SJSA1 (cell line): ENCODE data around the gene TMX3. TPM values are rescaled to one million over a fixed set of nuclear protein-coding genes. Genes with fewer than 3 reads are reported as not detected.

Experiments used
- DNase-seq, 2 experiments: peaks; one replicate each; pipeline ENCODE4 v3.0.0-alpha.2; 2015 to 2020; ENCODE audit warnings: low spot score in 2 of 2, low read depth in 1 of 2
- H3K27ac ChIP-seq: fragments of 250-450 bp; sonication (Bioruptor Pico); 2 replicates; pipeline ENCODE4 v1.5.1; 2020; ENCODE audit warnings: mild to moderate bottlenecking, moderate library complexity
- H3K27me3 ChIP-seq: fragments of 250-450 bp; sonication (Bioruptor Pico); replicated peaks from 2 replicates; pipeline ENCODE4 v1.5.1; 2020; ENCODE audit warnings: mild to moderate bottlenecking, moderate library complexity
- H3K36me3 ChIP-seq: fragments of 250-450 bp; sonication (Bioruptor Pico); 2 replicates; pipeline ENCODE4 v1.5.1; 2020; ENCODE audit warnings: mild to moderate bottlenecking
- H3K4me1 ChIP-seq: fragments of 250-450 bp; sonication (Bioruptor Pico); replicated peaks from 2 replicates; pipeline ENCODE4 v1.6.1; 2021; ENCODE audit warnings: mild to moderate bottlenecking
- H3K4me3 ChIP-seq: fragments of 250-450 bp; sonication (Bioruptor Pico); 2 replicates; pipeline ENCODE4 v1.5.1; 2020; ENCODE audit warnings: mild to moderate bottlenecking
- H3K9me3 ChIP-seq: fragments of 250-450 bp; sonication (Bioruptor Pico); replicated peaks from 2 replicates; pipeline ENCODE4 v1.5.1; 2020; ENCODE audit warnings: mild to moderate bottlenecking
- total RNA-seq: library from RNA; depleted of rRNA; stranded (reverse); fragments of >200 nt; shearing (Covaris generic); gene quantifications from 2 replicates; pipeline ENCODE4 v1.2.3, GENCODE V29; 2014; rRNA removed

TMX3 gene, protein sequence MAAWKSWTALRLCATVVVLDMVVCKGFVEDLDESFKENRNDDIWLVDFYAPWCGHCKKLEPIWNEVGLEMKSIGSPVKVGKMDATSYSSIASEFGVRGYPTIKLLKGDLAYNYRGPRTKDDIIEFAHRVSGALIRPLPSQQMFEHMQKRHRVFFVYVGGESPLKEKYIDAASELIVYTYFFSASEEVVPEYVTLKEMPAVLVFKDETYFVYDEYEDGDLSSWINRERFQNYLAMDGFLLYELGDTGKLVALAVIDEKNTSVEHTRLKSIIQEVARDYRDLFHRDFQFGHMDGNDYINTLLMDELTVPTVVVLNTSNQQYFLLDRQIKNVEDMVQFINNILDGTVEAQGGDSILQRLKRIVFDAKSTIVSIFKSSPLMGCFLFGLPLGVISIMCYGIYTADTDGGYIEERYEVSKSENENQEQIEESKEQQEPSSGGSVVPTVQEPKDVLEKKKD
- 118 and 130 TPM in 2 replicates for total RNA-seq

DNA sequence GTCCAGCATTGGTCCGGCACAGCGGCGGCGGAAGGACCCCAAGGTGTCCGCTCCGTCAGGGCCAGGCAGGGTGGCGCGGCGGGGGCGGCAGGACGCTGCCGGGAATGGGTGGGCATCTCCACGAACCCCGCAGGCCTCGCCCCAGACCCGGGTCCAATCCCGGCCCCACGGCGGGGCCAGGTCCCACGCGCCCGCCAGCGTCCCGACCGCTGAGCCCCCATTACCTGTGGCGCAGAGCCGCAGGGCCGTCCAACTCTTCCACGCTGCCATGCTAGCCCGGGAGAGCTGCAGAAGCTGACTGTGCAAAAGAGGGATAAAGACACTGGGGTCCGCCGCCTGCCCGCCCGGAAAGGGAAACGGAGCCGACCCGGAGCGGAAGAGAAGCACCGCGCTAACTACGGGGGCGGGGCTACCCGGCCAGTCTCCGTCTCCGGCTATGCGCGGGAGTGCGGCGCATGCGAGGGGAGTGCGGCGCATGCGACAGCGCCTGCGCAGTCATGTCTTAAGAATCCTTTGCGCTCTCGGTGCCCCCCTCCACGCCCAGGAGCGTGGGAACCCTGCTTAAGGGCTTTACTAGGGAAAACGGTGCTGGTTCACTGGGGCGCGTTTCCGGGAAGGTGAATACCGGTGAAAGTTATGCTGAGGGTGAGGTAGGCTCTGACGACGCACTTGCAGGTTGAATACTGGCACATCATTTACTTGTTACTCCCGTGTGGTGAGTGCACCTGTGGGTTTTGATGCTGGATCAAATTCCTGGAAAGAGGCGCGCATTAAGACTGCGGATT lies at the start of gene TMX3:
TSS of gene TMX3 (minus strand) at position 397 of the 785 bp plus-strand sequence. CDS start at position 270, 127 bp downstream.
- peak within 1 kb of the TSS; percentile 80 for H3K4me3 ChIP-seq
- H3K27ac ChIP-seq, result peak within 1 kb of the TSS; percentile 33; the same call in 1 of the 2 replicates
- no peaks in the 10 kb centered on the region for H3K9me3 ChIP-seq
- peaks cover 39% of the 10 kb centered on the region for H3K36me3 ChIP-seq
- DNase-seq, result peak; percentile 87 to 90
- H3K4me1 ChIP-seq, result no peaks in the 10 kb centered on the region
- no peaks in the 10 kb centered on the region for H3K27me3 ChIP-seq

DNA sequence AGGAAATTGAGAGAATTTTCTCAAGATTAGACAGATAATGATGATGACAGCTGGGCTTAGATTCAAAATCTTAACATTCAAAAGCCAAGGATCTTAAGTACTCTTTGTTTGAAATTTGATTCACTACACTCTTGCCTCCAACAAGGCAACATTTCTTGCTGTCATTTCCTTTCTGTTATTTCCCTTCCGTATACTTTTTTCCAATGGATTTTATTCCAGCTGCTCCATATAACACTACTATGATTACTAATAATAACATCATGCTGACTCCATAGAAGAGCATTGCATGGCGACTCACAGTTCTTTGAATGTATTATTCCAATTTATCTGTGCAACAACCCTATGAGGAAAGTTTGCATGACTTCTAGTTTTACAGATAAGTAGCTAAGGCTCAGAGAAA lies 49.1 kb upstream of the TMX3 start:
- no peaks in the 10 kb centered on the region for H3K27me3 ChIP-seq
- no peaks in the 10 kb centered on the region for H3K36me3 ChIP-seq
- DNase-seq, result no peak
- no peaks in the 10 kb centered on the region for H3K4me1 ChIP-seq
- H3K27ac ChIP-seq, result no peak overlapping the region
- H3K9me3 ChIP-seq, result no peaks in the 10 kb centered on the region
- H3K4me3 ChIP-seq, result no peak overlapping the region

DNA sequence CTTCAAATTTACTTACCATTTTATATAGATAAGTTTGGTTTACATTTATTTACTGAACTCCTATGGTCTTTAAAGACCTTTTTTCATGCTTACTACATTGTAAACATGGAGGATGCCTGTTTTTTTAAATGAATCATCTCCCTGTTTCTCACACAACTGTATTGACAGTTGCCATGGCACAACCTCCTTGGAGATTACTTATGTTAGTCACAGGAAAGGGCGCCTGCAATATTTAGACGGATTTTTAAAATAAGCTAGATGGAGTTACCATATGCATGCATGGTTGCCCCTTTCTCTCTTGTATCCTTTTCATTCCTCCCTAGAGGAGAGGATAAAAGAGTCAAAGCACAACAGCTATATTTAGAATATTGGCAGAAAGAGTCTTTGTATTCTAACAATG lies 48.2 kb upstream of the TMX3 start:
- no peaks in the 10 kb centered on the region for H3K9me3 ChIP-seq
- H3K4me3 ChIP-seq, result no peak overlapping the region
- H3K27me3 ChIP-seq, result no peaks in the 10 kb centered on the region
- no peak overlapping the region for H3K27ac ChIP-seq
- H3K36me3 ChIP-seq, result no peaks in the 10 kb centered on the region
- no peaks in the 10 kb centered on the region for H3K4me1 ChIP-seq
- DNase-seq, result no peak

DNA sequence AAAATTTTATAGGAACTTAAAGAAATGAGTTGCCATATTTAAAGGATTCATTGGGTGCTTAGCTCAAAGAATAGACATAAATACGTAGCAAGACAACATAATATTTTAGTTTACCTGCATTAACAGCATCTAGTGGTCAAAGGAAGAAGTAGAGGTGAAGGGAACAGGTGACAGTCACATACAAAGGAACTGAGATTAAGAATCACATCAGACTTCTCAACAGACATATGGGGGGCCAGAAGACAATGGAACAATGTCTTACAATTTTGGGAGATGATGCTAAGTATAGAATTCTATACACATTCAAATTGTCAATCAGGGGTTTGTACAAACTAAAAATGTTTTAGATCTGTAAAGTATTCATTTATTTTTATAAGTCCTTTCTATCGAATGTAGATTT lies 44.4 kb upstream of the TMX3 start:
- Histone ChIP-seq H3K27ac (no peak overlapping the region), H3K36me3 (no peaks in the 10 kb centered on the region), H3K27me3 (no peaks in the 10 kb centered on the region), H3K4me3 (no peak overlapping the region), H3K4me1 (no peaks in the 10 kb centered on the region), H3K9me3 (no peaks in the 10 kb centered on the region)
- no peak for DNase-seq

DNA sequence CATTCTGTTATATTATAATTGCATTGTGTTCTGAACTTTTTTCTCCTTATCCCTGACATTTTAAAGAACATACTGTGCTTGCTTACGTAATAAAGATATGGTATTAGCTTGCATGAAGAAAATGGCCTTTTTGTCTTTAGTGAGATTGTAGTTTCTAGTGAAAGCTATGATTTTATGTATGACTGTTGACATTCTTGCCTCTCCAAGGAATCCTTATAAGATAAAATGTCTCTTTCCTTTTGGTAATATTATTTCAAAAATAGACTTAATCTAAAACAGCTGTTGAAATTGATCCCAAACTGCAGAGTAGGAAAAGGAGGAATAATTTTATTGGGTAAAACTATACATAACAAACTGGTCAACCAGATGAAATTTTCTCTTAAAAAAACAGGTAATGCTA lies 42.2 kb upstream of the TMX3 start:
- Histone ChIP-seq H3K36me3 (no peaks in the 10 kb centered on the region), H3K27me3 (no peaks in the 10 kb centered on the region), H3K27ac (no peak overlapping the region), H3K9me3 (no peaks in the 10 kb centered on the region), H3K4me1 (no peaks in the 10 kb centered on the region), H3K4me3 (no peak overlapping the region)
- DNase-seq, result no peak

DNA sequence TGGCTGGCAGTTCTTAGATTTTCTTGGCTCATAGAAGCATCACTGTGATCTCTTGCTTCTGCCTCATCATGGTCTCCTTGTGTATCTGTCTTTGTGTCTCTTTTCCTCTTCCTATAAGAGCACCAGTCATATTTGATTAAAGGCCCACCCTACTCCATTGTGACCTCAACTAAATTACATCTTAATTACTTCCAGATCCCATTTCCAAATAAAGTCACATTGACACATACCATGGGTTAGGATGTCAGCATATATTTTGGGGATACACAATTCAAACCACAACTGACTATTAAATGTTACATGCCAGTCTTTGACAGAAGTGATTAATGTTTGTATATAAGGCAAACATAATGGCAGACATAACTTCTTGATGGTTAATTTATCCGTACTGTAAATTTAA lies 27.3 kb upstream of the TMX3 start:
- no peaks in the 10 kb centered on the region for H3K36me3 ChIP-seq
- H3K27ac ChIP-seq, result no peak overlapping the region
- no peak overlapping the region for H3K4me3 ChIP-seq
- H3K27me3 ChIP-seq, result no peaks in the 10 kb centered on the region
- H3K4me1 ChIP-seq, result no peaks in the 10 kb centered on the region
- H3K9me3 ChIP-seq, result no peaks in the 10 kb centered on the region
- no peak for DNase-seq

DNA sequence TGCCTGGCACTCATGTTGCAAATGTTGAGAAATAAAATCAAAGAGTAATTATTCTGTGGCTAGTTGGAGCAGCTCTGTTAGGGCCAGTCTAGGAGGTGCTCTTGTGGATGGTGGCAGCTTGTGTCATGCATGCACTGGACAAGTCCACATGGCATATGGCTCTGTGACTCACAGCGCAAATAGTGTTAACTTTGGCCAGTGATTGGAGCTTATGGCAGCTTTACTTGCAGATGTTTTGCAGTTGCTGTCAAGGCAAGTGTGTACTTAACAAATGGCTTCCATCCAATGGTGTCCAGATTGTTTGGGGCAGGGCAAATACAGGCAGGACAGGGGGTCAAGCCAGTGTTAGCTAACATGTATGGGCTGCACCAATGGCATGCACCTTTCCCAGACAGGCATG lies 26.1 kb upstream of the TMX3 start:
- no peak overlapping the region for H3K4me3 ChIP-seq
- H3K4me1 ChIP-seq, result no peaks in the 10 kb centered on the region
- DNase-seq, result no peak
- no peaks in the 10 kb centered on the region for H3K36me3 ChIP-seq
- H3K27me3 ChIP-seq, result no peaks in the 10 kb centered on the region
- H3K9me3 ChIP-seq, result no peaks in the 10 kb centered on the region
- no peak overlapping the region for H3K27ac ChIP-seq

DNA sequence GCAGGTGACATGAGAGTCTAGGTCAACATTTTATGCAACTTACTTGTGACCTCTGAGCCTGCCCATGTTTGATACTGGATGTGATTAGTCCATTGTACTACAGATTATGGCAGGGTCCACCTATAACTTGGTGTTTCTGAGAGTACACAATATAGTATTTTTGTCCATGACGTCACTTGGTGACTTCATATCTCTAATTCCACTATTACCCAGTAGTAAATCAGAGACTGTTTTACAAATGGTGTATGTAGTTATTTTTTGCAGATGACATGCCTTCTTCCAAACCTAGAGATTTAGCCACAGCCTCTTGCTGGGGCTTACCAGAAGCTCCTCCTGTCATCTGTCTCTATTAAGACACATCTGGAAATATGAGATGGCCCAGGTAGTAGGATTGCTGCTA lies 24.6 kb upstream of the TMX3 start:
- H3K36me3 ChIP-seq, result no peaks in the 10 kb centered on the region
- no peaks in the 10 kb centered on the region for H3K9me3 ChIP-seq
- no peak for DNase-seq
- H3K27me3 ChIP-seq, result no peaks in the 10 kb centered on the region
- H3K4me1 ChIP-seq, result no peaks in the 10 kb centered on the region
- no peak overlapping the region for H3K4me3 ChIP-seq
- H3K27ac ChIP-seq, result no peak overlapping the region

DNA sequence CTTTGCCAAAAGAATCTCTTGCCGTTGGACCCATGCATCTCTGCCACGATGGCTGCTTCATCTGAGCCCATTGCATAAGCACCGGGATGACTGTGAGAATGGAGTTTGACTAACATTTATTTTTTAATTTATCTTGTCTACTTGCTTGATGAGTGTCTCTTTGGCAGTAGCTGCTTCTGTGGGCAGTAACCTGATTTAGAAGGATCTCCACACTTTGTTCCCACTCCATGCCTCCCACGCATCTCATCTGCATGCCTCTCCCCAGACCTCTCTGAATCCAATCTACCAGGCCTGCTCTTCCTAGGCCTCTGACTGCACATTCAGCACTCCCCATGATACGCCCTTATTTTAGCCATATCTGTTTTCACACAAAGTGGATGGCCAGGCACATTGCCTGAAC lies 23.7 kb upstream of the TMX3 start:
- Histone ChIP-seq H3K27ac (no peak overlapping the region), H3K36me3 (no peaks in the 10 kb centered on the region), H3K4me3 (no peak overlapping the region), H3K4me1 (no peaks in the 10 kb centered on the region), H3K27me3 (no peaks in the 10 kb centered on the region), H3K9me3 (no peaks in the 10 kb centered on the region)
- DNase-seq, result no peak

DNA sequence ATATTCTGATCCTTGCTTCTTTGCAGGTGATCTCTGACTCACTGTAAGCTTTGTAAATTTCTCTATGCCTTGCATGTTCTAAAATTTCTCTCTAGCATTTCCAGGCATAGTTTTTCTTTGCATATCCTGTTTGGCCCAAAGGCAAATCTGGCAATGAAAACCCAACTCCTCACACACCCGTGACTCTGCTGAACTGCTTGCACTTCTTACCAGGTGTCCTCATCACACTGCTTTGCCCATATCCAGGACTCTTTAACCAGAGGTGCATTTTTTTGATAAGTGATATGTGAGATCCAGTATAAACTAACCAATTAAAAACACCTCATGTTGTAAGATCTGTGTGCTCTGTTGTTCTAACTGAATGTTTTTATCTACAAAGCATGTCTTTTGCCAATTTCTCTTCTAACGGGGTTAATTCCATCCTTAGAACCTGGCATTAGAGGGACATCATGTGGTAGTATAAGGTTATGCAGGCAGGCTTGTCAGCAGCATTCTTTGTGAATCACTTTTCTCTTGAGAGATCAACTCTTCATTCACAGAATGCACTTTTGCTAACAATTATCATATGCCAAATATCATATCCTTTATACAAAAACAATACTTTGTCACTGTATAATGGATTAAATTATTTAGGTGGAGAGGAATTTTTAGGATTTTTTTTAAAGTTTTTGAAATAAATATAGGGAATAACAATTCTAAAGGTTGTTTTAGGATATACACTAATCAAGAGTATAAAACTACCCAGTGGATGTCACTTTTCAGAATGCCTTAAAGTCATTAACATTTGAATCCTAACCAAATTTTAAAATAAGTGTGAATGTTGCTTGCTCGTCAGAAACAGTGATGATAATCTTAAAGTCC lies 20.8 kb upstream of the TMX3 start:
- no peaks in the 10 kb centered on the region for H3K4me1 ChIP-seq
- H3K36me3 ChIP-seq, result no peaks in the 10 kb centered on the region
- no peaks in the 10 kb centered on the region for H3K27me3 ChIP-seq
- no peak overlapping the region for H3K27ac ChIP-seq
- DNase-seq, result peak in 1 of 2 experiments; percentile 23
- H3K4me3 ChIP-seq, result no peak overlapping the region
- no peaks in the 10 kb centered on the region for H3K9me3 ChIP-seq

DNA sequence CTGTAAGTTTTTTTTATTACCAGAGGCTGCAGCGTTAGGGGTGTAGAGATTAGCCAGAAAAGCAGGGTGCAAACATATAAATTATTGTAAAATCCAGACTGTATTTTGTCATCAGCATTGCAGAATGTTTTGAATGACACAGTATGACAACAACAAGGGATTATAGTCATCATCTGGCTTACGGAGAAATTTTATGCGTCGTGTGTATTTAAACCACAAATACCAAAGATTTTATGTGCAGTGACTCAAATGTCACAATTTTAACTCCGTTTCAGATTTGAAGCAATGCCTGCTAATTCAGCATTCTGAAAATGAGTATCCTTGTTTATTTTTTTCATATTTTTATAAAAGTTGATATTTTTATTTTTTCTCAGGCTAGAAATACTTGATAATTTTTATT lies 19.4 kb upstream of the TMX3 start:
- no peak overlapping the region for H3K4me3 ChIP-seq
- no peaks in the 10 kb centered on the region for H3K9me3 ChIP-seq
- H3K27ac ChIP-seq, result no peak overlapping the region
- no peaks in the 10 kb centered on the region for H3K4me1 ChIP-seq
- H3K36me3 ChIP-seq, result no peaks in the 10 kb centered on the region
- no peaks in the 10 kb centered on the region for H3K27me3 ChIP-seq
- no peak for DNase-seq

DNA sequence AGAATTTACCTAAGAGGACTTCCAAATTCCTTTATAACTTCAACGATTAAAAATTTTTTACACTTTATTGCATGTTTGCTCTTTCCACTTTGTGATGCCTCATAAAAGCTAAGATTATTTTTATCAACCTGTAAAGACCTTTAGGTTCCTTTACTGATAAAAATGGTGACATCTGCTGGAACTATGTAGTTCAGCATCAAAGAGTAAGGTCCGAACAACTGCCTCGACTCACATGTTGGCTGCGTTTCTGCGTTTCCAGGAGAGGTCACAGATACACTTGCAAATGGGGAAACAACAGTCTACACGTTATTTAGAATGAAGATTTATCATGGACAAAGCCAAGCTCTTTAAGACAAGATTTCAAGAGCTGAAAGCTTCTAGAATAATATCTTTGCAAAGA lies 18.8 kb upstream of the TMX3 start:
- H3K4me1 ChIP-seq, result no peaks in the 10 kb centered on the region
- no peak overlapping the region for H3K27ac ChIP-seq
- H3K27me3 ChIP-seq, result no peaks in the 10 kb centered on the region
- H3K9me3 ChIP-seq, result no peaks in the 10 kb centered on the region
- no peaks in the 10 kb centered on the region for H3K36me3 ChIP-seq
- H3K4me3 ChIP-seq, result no peak overlapping the region
- DNase-seq, result no peak

DNA sequence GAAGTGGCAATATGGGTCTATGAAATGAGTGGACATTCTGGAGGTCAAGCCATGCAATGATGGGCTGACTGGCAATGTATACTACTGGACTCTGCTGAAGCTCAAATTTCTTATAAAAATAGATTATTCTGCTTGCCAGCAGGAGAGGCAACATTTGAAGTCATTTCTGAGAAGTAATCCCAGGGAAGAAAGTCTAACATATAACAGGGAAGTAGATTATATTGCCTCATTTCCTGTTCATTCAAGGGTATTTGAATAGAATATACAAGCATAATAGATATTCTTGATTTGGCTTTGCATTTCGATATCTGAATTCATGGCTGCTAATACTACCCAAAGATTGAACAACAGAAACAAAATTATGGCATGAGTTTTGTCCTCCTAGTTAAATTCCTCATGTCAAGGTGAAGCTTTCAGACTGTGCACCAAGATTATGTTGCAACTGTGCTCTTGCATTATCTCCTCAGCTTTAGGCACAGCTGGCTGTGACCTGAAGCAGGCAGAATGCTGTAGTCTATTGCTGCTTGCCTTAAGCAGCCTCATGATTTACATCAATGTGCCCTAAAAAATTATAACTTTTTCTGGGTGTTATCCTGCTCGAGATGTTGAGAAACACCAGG lies 13.3 kb upstream of the TMX3 start:
- no peak overlapping the region for H3K27ac ChIP-seq
- H3K9me3 ChIP-seq, result no peaks in the 10 kb centered on the region
- no peaks in the 10 kb centered on the region for H3K27me3 ChIP-seq
- H3K4me1 ChIP-seq, result no peaks in the 10 kb centered on the region
- no peak for DNase-seq
- H3K36me3 ChIP-seq, result no peaks in the 10 kb centered on the region
- H3K4me3 ChIP-seq, result no peak overlapping the region
